ENCODE results near the gene PRIMA1.
A peak's percentile ranks its signal among the peaks of the same experiment; 100 is the strongest.

Gene PRIMA1

GRCh38 chr14:93794756-93795155 is 6.5 kb upstream of the PRIMA1 start:
- no peak for DNase-seq

GRCh38 chr14:93793555-93794324 is 5.5 kb upstream of the PRIMA1 start:
- no peak for DNase-seq

GRCh38 chr14:93792391-93792790 is 4.1 kb upstream of the PRIMA1 start:
- no peak for DNase-seq

DNA sequence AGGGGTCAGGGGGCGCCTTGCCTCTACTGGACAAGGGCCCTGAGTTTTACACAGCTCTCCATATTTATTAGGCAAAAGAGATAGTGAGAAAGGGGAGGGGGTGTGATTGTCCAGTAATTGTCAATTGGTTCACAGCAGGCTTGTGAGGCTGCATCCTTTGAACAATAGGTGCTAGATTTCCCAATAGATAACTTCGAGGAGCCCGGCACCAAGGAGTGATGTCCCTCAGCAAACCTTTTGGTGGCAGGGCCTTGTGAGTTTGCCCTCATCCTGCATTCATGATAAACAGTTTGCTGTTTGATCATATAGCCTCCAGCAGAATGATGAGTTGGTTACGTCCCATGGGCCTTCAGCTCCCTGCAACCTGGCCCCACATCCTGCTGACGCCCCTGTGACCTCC is 2.7 kb upstream of the PRIMA1 start:
- DNase-seq = no peak

DNA sequence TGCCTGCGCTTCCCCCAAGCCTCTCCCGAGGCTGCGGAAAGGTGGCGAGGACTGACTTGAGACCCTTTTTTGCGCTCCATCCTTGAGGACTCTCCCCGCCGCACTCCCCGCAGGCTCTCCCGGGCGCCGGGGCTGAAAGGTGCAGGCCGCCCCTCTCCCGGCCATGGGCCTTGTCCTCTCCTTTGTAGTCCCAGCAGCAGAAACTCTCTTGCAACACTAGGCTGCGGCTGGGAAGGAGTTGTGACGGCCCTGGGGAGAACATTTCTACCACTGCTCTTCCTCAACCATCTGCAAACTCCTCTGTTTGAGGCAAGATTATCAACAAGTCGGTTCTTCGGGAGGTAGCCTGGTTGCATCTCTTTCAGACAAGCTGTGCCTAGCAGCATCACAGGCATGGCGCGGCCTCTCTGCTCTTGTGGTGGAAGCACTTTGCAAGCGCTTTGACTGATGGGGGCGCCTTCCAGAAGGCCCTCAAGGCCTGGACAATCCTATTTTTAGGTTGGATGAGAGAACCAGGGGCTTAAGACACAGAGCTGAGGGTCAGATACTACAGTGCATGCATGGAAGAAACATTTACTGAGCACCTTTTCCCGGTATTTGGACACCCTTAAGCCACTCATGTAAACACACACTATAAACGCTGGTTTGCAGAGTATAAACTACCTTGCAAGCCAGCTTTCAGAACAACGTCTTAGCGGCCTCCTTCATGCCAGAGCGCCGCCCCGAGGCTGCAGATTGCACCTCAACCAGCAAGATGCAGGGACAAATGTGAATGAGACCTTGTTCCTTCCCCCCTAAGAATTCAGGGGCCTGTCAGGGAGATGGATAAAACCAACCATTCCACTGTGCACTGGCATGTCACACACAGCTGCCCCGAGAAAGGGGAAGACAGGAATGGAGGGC is 1.2 kb upstream of the PRIMA1 start:
- DNase-seq = peak in 1 of 2 experiments; percentile 51

DNA sequence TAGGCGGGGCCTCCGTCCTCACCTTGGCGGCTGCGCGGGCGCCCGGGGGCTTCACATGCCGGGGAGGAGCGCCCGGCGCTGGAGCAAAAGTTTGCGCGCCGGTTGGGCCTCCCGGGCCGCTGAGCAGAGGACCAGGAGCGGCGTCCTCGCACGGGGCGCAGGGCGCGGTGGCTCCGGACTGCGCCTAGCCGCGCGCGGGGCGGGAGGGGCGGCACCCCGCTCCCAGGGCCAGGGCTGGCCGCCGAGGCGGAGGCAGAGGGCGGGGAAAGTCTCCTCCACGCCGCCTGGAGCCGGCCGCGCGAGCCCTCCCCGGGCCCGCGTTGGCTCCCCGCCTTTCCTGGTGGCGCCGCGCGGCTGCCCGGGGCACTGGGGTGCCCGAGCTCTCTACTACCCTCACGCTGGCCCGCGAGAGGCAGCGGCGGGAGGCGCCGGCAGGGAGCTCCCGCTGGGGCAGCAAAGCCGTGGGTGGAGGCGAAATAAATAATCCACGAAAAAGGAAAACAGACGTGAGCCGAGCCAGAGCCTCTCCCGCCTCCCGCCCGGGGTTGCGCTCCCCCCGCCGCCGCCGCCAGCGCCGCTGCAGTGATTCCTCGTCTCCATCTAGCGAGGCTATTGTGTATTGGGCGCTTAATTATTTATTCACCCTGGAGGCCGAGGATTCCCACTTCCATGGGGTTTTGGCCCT is 400 bp upstream of the PRIMA1 start:
- peak; percentile 60 to 80 for DNase-seq

DNA sequence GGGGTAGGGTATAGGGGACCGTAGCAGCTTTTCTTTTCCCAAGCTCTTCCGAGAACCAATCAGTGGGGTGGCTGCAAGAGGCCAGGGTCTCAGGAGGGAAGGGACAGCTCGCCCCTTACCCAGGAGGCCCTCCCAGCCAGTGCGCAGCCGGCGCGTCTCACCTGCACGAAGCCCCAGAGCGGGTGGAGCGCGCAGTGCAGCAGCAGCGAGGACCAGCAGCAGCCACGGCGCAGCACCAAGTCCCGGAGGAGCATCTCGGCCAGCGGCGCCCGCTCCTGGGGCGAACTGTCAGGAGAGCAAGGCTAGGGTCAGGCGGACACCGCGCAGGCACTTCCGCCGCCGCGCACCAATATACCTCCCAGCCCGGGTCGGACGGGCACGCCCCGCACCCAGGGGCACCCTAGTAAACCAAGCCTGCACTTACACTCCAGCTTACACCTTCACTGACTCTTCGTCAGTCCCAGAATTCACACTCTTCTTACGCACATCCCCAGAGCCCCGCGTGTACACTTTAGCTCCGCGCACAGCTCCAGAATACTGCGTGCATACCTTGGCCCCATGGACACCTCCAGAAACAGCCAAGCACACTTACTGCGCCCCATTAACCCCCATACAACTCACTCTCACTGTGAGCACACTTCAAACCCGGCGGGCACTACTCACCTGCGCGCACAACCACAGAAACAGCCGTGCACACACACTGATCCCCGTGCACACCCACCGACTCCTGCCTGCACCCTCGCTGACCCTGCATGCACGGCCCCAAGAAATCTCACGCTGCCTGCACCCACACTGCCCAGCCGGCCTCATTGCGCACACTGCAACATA is 606 bp downstream of the PRIMA1 start:
- DNase-seq = no peak

DNA sequence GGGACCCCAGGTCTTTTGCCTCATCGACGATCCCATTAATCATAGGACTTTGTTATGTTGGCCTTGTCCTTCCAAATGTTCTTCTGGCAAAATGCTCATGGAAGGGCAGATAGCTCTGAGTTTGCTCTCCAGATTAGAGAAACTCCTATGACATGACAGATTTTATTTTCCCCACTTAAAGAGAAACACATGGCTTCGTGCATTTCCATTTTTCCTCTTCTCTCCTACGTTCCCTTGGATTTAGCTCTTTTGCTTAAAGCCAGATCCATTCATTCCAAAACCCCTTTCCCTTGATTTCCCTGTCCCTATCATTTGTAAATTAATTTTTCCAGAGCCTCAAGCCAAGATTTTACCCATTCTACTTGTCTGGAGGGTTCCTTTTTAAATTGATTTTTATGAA is 2.9 kb downstream of the PRIMA1 start:
- DNase-seq = no peak

DNA sequence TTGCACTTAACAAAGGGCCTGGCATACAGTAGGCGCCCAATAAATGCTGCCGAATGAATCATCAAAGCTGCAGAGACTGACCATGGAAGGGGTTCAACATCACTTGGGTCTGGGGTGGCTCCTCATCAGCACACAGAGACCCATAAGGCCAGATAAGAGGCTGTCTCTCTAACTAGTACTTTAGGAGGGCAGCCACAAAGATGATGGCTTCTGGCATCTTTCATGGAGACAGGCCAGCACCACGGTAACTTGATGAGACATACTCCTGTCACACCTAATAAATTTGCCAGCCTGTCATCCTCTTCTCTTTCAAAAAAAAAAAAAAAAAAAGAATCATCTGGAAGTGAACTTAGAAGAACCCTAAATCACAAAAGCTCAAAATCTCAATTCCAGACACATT is 3.4 kb downstream of the PRIMA1 start:
- DNase-seq = no peak

GRCh38 chr14:93780813-93781400 is 7.4 kb downstream of the PRIMA1 start:
- no peak for DNase-seq

DNA sequence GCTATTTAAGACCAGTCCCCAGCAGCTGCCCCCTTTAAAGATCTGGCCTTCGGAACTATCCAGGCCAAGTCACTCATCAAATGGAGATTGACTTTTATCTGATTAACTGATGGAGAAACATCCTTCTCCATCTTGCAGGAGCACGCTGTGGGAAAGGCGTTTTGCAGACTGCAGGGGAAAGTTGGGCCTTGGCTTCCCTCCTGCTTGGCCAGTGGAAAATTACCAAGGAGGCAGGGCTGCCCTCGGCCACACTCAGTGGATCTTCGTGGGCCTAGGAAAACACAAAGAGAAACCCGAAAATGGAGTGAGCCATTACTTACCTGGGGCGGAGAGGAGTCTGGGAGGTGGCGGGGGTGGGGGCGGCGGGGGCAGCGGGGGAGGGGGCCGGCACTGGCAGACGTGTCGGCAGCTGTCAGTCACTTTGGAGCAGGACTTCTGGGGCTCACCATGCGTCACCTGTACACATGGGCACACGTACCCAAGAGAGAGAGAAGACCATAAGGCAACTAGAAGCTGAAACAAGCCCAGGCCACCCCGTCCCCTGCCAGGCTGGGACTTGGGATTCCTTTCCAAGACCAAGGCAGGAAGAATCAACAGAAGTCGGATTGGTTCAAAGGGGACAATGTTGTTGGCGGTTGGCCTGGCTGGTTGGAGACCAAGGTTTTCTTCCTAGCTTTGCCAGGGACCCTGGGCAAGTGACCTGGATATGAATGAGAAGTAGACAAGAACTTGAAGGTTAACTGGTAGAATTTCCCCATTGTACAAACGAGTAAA is 9.2 kb downstream of the PRIMA1 start:
- no peak for DNase-seq

GRCh38 chr14:93778453-93778852 is 9.8 kb downstream of the PRIMA1 start:
- no peak for DNase-seq

DNA sequence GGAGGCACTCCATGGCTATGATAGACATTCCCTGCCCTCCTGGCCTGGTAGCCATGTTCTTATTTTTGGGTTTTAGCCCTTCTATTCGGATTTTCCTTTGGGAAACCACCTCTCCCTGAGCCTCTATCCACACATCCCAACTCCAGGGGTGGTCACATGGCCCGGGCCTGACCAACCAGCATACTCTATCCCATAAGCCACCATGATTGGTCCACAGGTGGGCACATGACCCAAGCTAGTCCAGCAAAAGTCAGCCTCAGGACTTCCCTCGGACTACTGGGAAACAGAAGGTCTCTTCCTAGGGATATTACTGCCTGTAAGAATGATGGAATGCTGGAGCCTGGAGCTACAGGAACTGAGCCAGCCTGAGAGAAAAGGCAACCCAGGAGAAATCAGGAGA is 12.5 kb downstream of the PRIMA1 start:
- no peak for DNase-seq

DNA sequence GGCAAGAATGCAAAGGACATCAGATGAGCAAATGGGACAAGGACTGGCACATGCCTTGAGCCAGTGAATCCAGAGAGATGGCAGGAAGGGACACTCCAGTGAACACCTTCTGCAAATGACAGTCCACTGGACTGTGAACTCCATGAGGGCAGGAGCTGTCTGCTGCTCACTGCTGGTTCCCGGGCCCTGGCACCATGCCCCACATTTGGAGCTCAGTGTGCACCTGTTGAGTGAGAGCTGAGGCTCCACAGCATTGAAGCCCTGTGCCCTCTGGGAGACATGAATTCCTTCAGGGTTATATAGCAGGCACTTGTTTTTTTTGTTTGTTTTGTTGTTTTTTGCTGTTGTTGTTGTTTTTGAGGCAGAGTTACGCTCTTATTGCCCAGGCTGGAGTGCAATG is 13.1 kb downstream of the PRIMA1 start:
- DNase-seq = no peak

- DNase-seq = no peak
Observed at GRCh38 chr14:93772263-93772662, 16.0 kb downstream of the PRIMA1 start.

DNA sequence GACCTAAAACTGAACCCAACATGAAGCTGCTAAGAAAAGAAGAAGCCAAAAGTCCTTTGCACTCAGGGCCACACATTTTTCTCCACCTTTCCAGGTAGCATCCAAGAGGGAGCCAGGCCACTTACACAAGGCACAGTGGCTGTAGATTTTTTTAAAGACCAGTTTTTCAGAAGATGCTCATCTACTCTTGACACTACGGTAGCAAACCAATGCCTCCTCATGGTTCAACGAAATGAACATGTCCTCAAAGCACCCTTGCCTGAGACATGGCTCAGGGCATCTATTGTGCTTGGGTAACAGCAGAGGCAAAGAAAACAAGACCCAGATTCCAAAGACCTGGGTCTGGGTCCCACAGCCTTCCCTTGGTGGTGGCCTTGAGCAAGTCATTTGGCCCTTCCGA is 22.3 kb downstream of the PRIMA1 start:
- DNase-seq = no peak

GRCh38 chr14:93765155-93765554 is 23.1 kb downstream of the PRIMA1 start:
- no peak for DNase-seq

GRCh38 chr14:93764211-93764659 is 24.1 kb downstream of the PRIMA1 start:
- DNase-seq = no peak

- peak; percentile 81 to 94 for DNase-seq
Observed at GRCh38 chr14:93759719-93760307, 28.5 kb downstream of the PRIMA1 start.

DNA sequence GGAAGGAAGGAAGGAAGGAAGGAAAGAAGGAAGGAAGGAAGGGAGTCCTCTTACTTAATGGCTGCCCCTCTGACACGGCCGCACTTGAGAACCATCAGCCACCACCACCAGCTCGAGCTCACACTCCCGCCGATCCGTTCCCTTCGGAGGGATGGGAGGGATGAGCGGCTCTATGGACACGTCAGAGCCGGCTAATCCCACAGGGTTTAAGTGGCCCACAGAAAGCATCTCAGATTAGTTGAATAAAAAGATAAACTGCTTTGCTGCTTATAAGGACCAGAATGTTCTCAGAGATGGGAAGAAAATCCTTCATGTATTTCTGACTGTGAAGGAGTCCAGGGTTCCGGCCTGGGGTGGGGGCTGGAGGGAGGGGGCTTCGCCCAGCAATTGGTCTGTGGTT is 31.1 kb downstream of the PRIMA1 start:
- DNase-seq = no peak

- no peak for DNase-seq
Observed at GRCh38 chr14:93753647-93754046, 34.6 kb downstream of the PRIMA1 start.
